ENCODE data around the gene ARHGEF1.

GRCh38 chr19:41918653-41919244 lies 35.8 kb downstream of the ARHGEF1 start:
- TF ChIP-seq EZH2phosphoT487 (IDR thresholded peaks at IDR 0.05) (no peak), CTCF (IDR thresholded peaks at IDR 0.05) (no peak), EZH2 (IDR thresholded peaks at IDR 0.05) (no peak)

All from neural progenitor cell (in vitro differentiated cells).